K562 (cell line): ENCODE results near the gene FGFRL1. TPM values are rescaled to one million over a fixed set of nuclear protein-coding genes. Genes with fewer than 3 reads are reported as not detected.

Source experiments
- BCOR ChIP-seq: fragments of 450-650 bp; IDR thresholded peaks from 2 replicates; pipeline ENCODE4 v1.6.1; 2016
- ETS2 ChIP-seq: IDR thresholded peaks from 2 replicates; pipeline ENCODE4 v1.6.1; 2016; ENCODE audit warnings: borderline replicate concordance, missing genetic modification characterization, mild to moderate bottlenecking, moderate library complexity, missing compliant biosample characterization; ENCODE audit not compliant: poor library complexity, severe bottlenecking
- SLC30A9 ChIP-seq: fragments of 250-450 bp; sonication (Bioruptor Pico); IDR thresholded peaks from 2 replicates; pipeline ENCODE4 v1.8.0; 2022; ENCODE audit warnings: mild to moderate bottlenecking, moderate library complexity
- ZBTB33 ChIP-seq: sonication (generic); formaldehyde crosslinking; IDR thresholded peaks from 2 replicates; pipeline ENCODE4 v1.8.1; 2023; ENCODE audit warnings: mild to moderate bottlenecking, missing genetic modification reagents
- ZBTB5 ChIP-seq: fragments of 450-650 bp; IDR thresholded peaks from 2 replicates; pipeline ENCODE4 v1.6.1; 2017; ENCODE audit warnings: antibody characterized with exemption
- ZNF655 ChIP-seq: fragments of 250-450 bp; sonication (Bioruptor Pico); IDR thresholded peaks from 2 replicates; pipeline ENCODE4 v1.5.0; 2021
- ZNF696 ChIP-seq: fragments of 250-450 bp; sonication (Bioruptor Pico); conservative IDR thresholded peaks from 2 replicates; pipeline ENCODE4 v1.4.0; 2020; ENCODE audit warnings: mild to moderate bottlenecking, moderate library complexity
- polyA plus RNA-seq, 8 experiments: library from polyadenylated mRNA; depleted of rRNA in 4 of 8; stranded (reverse) in 5 of 8; unstranded in 3 of 8; fragments of >200 nt; fragmentation: Nextera tagmentation in 2 of 8; fragmentation: Illumina TruSeq in 1 of 8; extraction: Ambion mirVana in 2 of 8; extraction: Trizol in 1 of 8; gene quantifications; 2 replicates each; pipeline versions ENCODE4 v1.2.1 to v1.2.3, GENCODE V29; 2011 to 2014; ENCODE audit warnings: inconsistent platforms in 1 of 8, missing spikeins in 1 of 8
- total RNA-seq, 7 experiments: library from RNA; depleted of rRNA in 6 of 7; stranded (reverse); fragments of >200 nt in 6 of 7; fragmentation: Illumina TruSeq in 2 of 7; extraction: Trizol in 2 of 7; gene quantifications; 2 replicates each; pipeline versions ENCODE4 v1.2.1 to v1.2.3, GENCODE V29; 2011 to 2021; ENCODE audit warnings: low replicate concordance in 1 of 7

FGFRL1 gene
- total and polyA plus RNA-seq, 9 of the 15 experiments (the other 6 are each of a cell fraction or from before 2014, with no cell fraction given) = 0.34 to 49.9 (median 14.6) TPM

- TF ChIP-seq ZNF655 (CRISPR knock-in tag) = no peak
- no peak for TF ChIP-seq ZBTB5
- TF ChIP-seq ZBTB33 (CRISPR knock-in tag) = no peak
- no peak for TF ChIP-seq ETS2 (tag)
- TF ChIP-seq SLC30A9 (CRISPR knock-in tag) = no peak
- TF ChIP-seq ZNF696 (CRISPR knock-in tag) = no peak
- TF ChIP-seq BCOR = no peak
- TF ChIP-seq, all 486 proteins: peak for 0
Observed at GRCh38 chr4:971666-972500, 39.5 kb upstream of the FGFRL1 start (continued).
